ENCODE measurements around the gene ANKRD13A. TPM values are rescaled to one million over a fixed set of nuclear protein-coding genes. Genes with fewer than 3 reads are reported as not detected.

Gene ANKRD13A
- total RNA-seq, 1 experiment from 2014 or later, result 118 TPM

DNA sequence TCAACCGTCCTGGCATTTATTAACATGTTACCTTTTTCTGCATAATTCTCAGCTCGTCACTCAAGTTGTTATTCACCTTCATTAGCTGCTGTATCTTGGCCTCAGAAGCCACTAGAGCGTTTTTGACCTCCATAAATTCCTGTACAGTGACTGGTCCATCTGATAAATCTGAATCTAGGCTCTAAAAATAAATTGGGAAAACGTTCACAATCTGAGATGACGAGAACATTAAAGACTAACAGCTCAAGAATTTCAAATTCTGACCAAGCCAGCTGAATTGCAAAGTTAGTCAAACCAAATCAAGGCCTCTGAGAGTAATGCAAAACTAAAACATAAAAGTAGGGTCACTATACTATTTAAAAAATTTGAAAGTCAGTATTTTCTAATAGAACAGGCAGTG is 48.1 kb upstream of the ANKRD13A start:
- Histone ChIP-seq H3K36me3 (ENCODE audit: low read depth, low read length) (peaks cover 26% of the 10 kb centered on the region), H3K4me2 (ENCODE audit: low read length) (peak overlapping the region; percentile 55), H3F3A (ENCODE audit: low read length, unreplicated experiment) (no peaks in the 10 kb centered on the region), H4K20me1 (ENCODE audit: low read length) (no peaks in the 10 kb centered on the region), H3K27me3 (ENCODE audit: low read length) (no peaks in the 10 kb centered on the region), H3K27ac (ENCODE audit: low read length) (peak overlapping the region; percentile 66), H3K9me3 (ENCODE audit: low read length) (no peaks in the 10 kb centered on the region), H3K4me1 (ENCODE audit: insufficient read depth, low read length) (peaks cover 24% of the 10 kb centered on the region), H3K4me3 (ENCODE audit: low read length) (peak overlapping the region; percentile 8; the same call in 1 of the 2 replicates), H3K9me2 (replicated peaks; ENCODE audit: low read length) (no peaks in the 10 kb centered on the region), H2AFZ (ENCODE audit: low read length) (no peak overlapping the region), H3K9ac (ENCODE audit: low read length) (0 out of 2 replicates have a peak overlapping the region, but pooled peaks have one; percentile 6), H3K79me2 (ENCODE audit: low read length) (no peaks in the 10 kb centered on the region)
- TF ChIP-seq, protein P1, sequence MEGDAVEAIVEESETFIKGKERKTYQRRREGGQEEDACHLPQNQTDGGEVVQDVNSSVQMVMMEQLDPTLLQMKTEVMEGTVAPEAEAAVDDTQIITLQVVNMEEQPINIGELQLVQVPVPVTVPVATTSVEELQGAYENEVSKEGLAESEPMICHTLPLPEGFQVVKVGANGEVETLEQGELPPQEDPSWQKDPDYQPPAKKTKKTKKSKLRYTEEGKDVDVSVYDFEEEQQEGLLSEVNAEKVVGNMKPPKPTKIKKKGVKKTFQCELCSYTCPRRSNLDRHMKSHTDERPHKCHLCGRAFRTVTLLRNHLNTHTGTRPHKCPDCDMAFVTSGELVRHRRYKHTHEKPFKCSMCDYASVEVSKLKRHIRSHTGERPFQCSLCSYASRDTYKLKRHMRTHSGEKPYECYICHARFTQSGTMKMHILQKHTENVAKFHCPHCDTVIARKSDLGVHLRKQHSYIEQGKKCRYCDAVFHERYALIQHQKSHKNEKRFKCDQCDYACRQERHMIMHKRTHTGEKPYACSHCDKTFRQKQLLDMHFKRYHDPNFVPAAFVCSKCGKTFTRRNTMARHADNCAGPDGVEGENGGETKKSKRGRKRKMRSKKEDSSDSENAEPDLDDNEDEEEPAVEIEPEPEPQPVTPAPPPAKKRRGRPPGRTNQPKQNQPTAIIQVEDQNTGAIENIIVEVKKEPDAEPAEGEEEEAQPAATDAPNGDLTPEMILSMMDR (conservative IDR thresholded peaks at IDR 0.05; ENCODE audit: low read depth, low read length), result no peak
- TF ChIP-seq EZH2phosphoT487 (IDR thresholded peaks at IDR 0.05; ENCODE audit: borderline replicate concordance, low read length) (no peak), EZH2 (IDR thresholded peaks at IDR 0.05; ENCODE audit: low read length, unreplicated experiment) (no peak)
- CTCF ChIA-PET, result no interaction called here
- intact Hi-C loops (cut with micrococcal nuclease), result no loop called here
- POLR2A ChIA-PET (ENCODE audit: unreplicated experiment), result interaction anchor here (0.6 kb wide), 1 partner anchor 11 kb away, joined by 16 read pairs; no protein-coding TSS in a partner anchor
- ATAC-seq (peak; percentile 60), DNase-seq (peak; percentile 82)
- no TSS peak for BruUV-seq (replicated peaks)

DNA sequence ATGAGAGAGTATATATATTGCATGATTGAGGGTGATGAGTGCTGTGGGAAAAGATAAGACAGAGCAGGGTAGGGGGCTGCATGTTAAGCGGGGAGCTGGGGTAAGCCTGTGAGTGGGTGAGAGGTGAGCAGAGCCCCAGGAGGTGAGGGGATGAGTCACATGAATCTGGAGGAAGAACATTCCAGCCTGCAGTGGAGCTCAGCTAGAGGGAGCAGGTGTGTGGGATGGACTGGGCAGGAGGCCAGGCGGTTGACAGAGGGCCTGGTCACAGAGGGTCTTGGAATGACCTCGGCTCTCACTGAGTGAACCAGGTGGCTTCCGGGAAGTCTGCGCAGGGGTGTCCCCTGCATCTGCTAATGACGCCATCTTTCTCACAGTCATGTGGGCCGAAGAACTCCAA is 47.5 kb upstream of the ANKRD13A start:
- Histone ChIP-seq H2AFZ (ENCODE audit: low read length) (no peak overlapping the region), H3K4me2 (ENCODE audit: low read length) (peak overlapping the region; percentile 55), H3K36me3 (ENCODE audit: low read depth, low read length) (peaks cover 26% of the 10 kb centered on the region), H4K20me1 (ENCODE audit: low read length) (no peaks in the 10 kb centered on the region), H3K4me3 (ENCODE audit: low read length) (peak overlapping the region; percentile 8; the same call in 1 of the 2 replicates), H3K4me1 (ENCODE audit: insufficient read depth, low read length) (peaks cover 24% of the 10 kb centered on the region), H3K27me3 (ENCODE audit: low read length) (no peaks in the 10 kb centered on the region), H3K27ac (ENCODE audit: low read length) (peak overlapping the region; percentile 66), H3K9me2 (replicated peaks; ENCODE audit: low read length) (no peaks in the 10 kb centered on the region), H3K79me2 (ENCODE audit: low read length) (no peaks in the 10 kb centered on the region), H3F3A (ENCODE audit: low read length, unreplicated experiment) (no peaks in the 10 kb centered on the region), H3K9me3 (ENCODE audit: low read length) (no peaks in the 10 kb centered on the region), H3K9ac (ENCODE audit: low read length) (0 out of 2 replicates have a peak overlapping the region, but pooled peaks have one; percentile 6)
- ATAC-seq (peak; percentile 85), DNase-seq (peak; percentile 84)
- BruUV-seq (replicated peaks), result no TSS peak
- ChIA-PET POLR2A (ENCODE audit: unreplicated experiment) (no interaction called here), CTCF (no interaction called here)
- no peak for TF ChIP-seq EZH2 (IDR thresholded peaks at IDR 0.05; ENCODE audit: low read length, unreplicated experiment)
- TF ChIP-seq EZH2phosphoT487 (IDR thresholded peaks at IDR 0.05; ENCODE audit: borderline replicate concordance, low read length), result no peak
- TF ChIP-seq, protein P1 (conservative IDR thresholded peaks at IDR 0.05; ENCODE audit: low read depth, low read length), result no peak
- intact Hi-C loops (cut with micrococcal nuclease), result no loop called here

DNA sequence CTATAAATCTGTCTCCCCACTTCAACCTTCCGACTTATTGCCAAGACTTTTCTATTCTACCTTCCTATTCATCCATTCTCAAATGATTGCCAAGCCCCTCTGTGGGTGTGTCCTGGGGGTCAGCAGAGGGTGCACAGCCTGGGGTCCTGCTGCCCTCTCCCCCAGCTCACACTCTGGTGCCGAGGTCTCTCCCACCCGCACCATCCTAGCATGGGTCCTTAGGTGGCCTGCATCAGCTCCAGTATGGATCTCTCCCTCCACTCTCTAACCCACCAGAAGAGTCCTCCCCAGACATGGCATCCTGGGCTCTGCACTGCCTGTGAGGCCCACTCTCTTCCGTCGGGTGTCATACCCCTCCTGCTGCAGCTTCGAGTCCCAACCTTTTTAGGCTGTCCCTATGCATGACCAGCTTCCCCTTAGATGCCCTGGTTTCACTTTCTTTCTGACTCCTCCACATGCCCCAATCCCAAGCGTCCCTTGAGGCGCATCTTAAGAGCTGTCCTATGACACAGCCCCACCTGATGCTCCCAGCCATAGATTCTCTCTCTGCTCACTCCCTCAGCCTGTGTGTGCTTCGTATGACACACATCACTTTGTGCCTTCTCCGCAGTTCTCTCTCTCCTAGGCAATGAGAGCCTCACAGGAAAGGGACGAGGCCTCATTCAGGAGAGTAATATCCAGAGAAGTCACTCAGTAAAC is 46.9 kb upstream of the ANKRD13A start:
- ATAC-seq (no peak), DNase-seq (no peak)
- TF ChIP-seq EZH2 (IDR thresholded peaks at IDR 0.05; ENCODE audit: low read length, unreplicated experiment) (no peak), EZH2phosphoT487 (IDR thresholded peaks at IDR 0.05; ENCODE audit: borderline replicate concordance, low read length) (no peak)
- TF ChIP-seq, protein P1 (conservative IDR thresholded peaks at IDR 0.05; ENCODE audit: low read depth, low read length), result no peak
- no peak overlapping the region for H3K9ac ChIP-seq (ENCODE audit: low read length)
- H3K79me2 ChIP-seq (ENCODE audit: low read length), result no peaks in the 10 kb centered on the region
- H4K20me1 ChIP-seq (ENCODE audit: low read length), result no peaks in the 10 kb centered on the region
- H2AFZ ChIP-seq (ENCODE audit: low read length), result no peak overlapping the region
- H3K27me3 ChIP-seq (ENCODE audit: low read length), result no peaks in the 10 kb centered on the region
- POLR2A ChIA-PET (ENCODE audit: unreplicated experiment), result no interaction called here
- CTCF ChIA-PET, result no interaction called here
- H3F3A ChIP-seq (ENCODE audit: low read length, unreplicated experiment), result no peaks in the 10 kb centered on the region
- 0 out of 2 replicates have a peak overlapping the region, but pooled peaks have one; percentile 2 for H3K27ac ChIP-seq (ENCODE audit: low read length)
- no peak overlapping the region for H3K4me3 ChIP-seq (ENCODE audit: low read length)
- peaks cover 29% of the 10 kb centered on the region for H3K36me3 ChIP-seq (ENCODE audit: low read depth, low read length)
- no peaks in the 10 kb centered on the region for H3K9me2 ChIP-seq (replicated peaks; ENCODE audit: low read length)
- H3K4me1 ChIP-seq (ENCODE audit: insufficient read depth, low read length), result peaks cover 24% of the 10 kb centered on the region
- H3K9me3 ChIP-seq (ENCODE audit: low read length), result no peaks in the 10 kb centered on the region
- intact Hi-C loops (cut with micrococcal nuclease), result no loop called here
- H3K4me2 ChIP-seq (ENCODE audit: low read length), result peak overlapping the region; percentile 55; the same call in 1 of the 2 replicates
- no TSS peak for BruUV-seq (replicated peaks)
